Dedifferentiated amniotic fluid mesenchymal stem cell (primary cell): ENCODE measurements around the gene MACF1.

ENCODE experiments used
- DNase-seq: peaks from one replicate; pipeline ENCODE4 v3.0.0-alpha.2; 2016; ENCODE audit errors: extremely low spot score

Gene MACF1

DNA sequence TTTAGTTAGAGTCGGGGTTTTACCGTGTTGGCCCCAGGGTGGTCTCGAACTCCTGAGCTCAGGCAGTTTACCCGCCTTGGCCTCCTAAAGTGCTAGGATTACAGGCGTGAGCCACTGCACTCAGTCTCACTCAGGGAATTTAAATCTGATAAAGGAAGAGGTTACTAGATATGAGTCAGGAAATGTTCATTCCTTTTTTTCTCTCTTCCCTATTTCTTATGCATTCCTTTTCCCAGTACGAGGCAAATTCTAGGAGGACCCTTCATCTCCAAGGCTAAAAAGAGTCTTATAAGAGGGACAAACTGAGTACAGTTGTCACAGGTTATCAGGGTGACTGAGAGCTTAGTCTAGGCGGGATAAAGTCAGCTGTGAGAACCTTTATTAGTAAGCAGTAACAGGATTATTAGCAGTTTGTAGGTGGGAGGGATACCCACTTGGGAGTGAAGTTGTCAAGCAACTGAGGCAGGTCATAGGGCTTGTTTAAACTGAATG is 9.1 kb downstream of the MACF1 start:
- peak; percentile 68 for DNase-seq

DNA sequence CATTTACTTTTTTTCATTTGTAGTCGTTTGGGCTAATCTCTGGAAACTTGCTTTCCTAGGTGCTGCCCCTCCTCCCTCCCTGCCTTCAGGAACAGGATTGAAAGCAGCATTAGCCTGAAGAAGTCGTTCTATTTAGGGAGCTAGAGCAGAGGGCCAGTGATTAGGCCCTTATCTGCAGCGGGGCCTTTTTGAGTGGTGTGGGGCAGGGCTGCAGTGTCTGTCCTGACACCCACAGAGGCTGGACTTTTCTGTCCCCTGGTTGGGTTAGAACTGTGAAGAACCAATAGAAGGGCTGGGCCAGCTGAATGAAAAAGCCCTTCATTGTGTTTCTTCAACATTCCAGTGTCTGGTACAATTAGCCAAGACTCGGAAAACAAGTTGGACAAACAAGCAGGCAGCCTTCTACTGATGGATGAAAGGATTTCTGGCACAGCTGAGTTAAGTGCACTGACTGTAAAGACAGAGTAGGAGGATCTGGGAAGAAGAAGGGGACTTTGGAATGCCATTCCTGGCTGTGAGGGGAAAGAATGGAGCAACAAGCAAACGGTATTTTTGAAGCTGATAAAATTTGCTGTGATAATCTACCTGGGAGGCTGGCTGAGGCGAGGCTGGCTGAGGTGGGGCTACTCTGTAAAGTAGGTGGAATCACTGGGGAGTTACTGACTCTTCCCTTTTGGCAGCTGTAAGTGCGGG is 9.7 kb downstream of the MACF1 start:
- DNase-seq, result peak; percentile 44

DNA sequence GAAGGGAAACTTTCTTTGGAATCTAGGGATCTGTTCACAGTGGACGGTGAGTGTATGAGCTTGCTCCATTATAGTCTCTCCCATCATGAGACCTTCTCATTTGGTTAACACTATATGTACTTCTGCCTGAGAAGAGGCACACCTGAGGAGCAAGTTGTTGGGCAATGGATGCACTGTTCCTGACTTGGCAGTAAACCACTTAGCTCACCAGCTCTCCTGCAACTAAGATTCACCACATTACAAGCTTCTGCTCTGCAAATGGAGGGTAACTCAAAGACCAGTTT is 10.2 kb downstream of the MACF1 start:
- DNase-seq, result no peak

DNA sequence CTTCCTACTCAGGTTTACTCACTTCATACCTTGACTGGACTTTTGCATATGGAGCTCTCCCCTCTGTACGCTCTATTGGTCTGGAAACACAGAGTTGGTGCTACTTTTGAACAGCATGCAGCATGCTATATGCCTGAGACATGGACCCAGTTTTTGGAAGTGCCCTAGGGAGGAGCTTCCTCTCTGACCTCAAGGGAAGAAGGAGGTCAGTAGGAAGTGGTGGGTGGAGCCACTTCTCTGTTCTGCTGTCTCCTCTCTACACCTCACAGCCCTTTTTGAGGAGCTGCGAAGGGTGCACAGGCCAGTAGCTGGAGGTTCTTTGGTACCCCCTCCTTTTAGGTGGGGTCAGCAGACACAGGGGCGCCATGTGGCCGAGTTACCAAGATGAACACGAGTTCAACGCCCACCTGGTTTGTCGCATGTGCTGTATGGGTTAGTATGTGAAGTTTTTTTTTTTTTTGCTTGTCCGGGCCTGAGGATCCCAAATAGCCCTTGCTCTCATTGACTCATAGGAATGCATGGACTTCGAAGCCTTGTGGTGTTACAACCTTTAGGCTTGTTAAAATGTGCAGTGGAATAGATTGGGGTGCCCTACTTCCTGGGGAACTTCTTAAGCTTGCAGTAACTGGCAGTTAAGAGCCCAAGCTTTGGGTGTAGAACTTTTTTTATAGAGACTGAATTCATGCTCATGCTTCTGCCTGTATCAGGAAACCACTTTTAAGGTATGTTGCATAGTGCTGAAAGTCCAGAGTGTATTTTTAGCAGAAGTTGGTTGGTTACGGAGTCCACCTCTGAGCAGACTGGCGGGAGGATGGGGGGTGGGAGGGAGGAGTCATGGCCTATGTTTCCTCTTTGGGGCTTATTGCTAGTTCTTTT is 10.7 kb downstream of the MACF1 start:
- DNase-seq, result no peak

DNA sequence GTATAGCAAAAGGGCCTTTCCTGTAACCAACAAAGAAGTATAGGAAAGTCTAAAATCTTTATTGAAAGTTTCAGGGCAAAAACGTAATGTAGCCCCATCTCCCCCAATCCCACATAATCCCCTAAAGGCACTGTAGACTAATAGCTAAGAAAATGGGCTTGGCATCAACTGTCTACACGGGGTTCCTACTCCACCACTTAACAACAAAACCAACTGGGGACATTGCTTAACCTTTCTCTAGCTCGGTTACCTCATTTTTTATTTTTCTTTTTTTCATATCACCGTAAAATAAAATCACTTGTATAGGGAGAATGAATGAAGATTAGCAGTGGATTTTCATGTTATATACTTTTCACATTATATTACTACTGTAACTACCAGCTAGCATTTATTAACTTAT is 12.3 kb downstream of the MACF1 start:
- DNase-seq, result no peak

DNA sequence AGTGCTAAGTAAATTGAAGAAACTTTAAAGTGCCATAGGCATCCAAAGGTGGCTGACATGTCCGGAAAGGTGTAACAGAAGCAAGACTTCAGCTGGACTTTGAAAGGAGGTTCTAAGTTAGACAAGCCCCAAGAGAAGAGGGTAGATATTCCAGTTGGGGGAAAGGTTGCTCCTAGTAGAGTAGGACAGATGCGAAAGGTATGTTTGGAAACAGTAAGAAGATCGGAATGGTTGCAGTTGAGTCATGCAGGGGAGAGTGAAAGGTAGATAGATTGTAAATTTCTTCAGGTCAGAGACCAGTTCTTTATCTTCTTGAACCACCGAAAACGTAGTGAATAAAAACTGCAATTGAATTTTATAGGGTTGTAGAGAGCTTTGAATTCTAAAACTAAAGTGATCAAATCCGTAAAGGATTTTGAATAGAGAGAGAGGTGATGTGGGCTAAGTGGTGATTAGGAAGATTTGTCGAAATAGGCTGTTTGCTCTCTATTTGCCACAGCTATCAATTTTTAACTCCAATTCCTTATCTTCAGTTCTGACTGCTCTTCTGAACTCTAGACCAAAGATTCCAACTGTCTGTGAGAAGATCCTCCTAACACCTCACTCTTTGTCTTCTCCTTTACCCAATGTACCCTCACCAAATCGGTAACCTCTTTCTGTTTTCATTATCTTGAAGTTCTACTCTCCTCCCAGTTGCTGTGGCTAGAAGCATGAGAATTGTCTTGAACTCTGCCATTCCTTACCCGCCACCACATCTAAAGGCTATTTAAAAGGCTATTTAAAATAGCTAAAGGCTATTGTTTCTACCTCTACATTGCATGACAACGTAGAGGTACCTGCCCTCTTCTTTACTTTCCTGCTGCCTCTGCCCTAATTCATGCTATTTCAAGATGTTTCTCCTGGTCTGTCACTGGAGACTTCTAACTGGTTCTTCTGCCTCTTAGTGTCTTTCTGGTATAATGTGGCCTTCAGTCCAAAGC is 16.7 kb downstream of the MACF1 start:
- no peak for DNase-seq

DNA sequence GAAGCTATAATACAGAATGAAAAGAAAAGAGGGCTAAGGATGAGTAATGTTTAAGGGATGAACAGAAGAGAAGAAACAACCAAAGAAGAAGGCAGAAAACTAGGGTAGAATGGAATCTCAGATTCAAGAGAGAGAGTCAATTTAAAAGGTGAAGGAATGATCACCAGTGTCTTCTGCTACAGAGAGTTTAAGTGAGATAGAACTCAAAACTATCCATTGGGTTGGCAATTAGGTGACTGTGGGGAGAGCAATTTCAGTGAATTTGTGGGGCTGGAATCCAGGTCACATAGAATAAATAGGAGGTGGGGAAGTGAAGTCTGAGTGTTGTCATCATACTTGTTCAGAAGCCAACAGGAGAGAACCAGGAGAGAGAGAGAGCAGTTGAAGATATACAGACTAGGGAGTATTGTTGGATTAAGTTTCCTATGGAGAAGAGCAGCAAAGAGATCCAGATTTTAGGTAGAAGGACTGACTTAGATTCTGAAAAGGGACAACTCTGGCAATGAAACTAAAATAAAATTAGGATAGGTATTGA is 19.9 kb downstream of the MACF1 start:
- DNase-seq, result no peak

DNA sequence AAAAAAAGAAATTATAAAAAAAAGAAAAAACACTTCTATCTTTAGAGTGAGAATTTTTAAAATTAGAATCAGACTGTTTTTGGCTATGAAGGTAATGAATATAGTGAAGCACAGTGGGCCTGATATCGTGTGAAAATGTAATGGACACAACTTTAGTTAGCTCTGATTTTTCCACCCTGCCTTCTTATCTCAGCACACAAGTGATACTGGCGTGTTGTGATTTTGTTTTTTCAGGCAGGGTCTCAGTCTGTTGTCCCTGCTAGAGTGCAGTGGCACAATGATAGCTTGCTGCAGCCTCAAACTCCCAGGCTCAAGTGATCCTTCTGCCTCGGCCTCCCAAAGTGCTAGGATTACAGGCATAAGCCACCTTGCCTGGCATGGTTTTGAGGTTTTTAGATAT is 22.3 kb downstream of the MACF1 start:
- DNase-seq, result no peak

DNA sequence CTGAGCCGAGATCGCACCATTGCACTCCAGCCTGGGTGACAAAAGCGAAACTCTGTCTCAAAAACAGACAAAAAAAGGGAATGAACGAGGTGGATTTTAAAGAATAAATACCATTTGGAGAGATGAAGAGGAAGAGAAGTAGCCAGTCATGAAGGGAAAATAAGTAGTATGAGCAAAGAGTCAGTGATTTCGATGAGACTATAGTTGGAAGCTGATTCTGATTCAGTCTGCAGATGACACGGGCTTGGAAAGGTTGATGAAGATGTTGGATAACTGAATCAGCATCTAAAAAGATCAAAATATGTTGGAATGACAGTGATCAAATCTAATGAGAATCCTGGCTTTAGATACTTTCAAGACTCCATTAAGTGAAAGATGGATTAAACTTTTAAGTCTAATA is 23.8 kb downstream of the MACF1 start:
- no peak for DNase-seq

DNA sequence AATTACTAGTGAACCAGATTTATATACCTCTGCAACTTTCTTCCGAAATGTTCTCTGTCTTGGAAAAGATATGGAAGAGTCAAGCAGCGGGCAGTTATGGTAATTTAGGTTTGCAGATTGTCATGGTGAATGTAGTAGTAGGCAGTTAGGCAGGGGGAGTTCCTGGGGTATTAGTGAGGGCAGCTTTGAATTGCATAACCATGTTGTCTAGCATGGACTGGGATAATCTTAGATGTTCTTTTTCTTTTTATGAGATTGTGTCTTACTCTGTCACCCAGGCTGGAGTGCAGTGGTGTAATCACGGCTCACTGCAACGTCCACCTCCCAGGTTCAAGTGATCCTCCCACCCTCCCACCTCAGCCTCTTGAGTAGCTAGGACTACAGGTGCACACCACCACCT is 25.0 kb downstream of the MACF1 start:
- no peak for DNase-seq

DNA sequence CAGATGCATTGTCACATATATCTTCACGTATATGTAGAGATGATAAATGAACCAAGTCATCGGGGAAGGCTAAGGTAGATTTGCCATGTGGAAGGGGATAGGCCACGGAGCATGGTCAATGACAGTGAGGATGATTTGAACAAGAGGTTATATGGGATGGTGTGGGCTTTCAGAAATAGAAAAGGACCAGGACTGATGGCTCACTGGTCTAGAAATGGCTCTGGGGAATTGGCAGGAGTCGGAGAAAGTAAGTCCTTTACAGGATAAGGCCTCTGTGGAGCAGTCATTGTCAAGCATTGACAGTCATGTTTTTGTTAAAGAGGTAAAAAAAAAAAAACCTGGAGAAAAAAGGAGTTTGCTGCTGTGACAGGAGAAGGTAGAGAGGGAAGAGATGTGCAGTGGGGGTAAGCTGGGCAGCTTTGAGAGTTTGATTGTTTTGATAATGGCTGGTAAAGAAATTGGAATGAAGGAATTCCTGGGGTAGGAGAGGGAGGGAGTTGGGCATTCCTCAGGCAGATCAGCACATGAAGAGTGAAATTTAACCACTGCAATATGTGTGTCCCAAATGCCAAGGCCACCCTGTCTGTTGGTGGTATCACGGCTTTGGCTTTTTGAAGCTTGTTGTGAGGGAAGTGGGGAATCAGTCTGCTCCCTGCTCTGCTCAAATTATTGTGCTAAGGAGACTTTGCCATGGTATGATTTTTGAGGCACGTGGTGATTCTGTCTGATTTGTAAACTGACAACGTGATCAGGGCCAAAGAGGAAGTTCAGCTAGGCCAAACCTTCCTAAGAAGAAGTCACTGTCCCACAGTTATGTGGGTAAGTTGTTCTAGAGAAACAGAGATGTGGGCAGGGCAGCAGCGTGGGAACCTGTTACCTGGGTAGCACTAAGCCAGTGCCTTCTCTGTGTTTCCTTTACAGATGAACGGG is 26.0 kb downstream of the MACF1 start:
- DNase-seq, result no peak

DNA sequence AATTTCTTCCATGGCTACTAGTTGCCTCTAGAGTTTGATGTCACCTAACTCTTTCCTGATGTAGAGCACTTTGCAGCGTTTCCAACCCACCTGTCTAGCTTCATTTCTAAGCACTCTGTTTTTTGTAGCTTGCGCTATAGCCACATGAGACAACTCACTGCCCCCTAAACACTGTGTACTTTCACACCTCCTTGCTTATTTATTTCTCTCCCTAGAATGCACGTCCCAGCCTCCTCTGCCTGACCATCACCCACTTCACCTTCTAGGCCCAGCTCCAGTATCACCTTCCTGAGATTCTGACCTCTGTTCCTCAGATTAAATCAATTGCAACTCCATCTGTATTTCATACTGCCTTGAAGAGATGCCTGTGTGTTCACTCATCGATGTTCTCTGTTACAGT is 32.5 kb downstream of the MACF1 start:
- DNase-seq, result no peak

DNA sequence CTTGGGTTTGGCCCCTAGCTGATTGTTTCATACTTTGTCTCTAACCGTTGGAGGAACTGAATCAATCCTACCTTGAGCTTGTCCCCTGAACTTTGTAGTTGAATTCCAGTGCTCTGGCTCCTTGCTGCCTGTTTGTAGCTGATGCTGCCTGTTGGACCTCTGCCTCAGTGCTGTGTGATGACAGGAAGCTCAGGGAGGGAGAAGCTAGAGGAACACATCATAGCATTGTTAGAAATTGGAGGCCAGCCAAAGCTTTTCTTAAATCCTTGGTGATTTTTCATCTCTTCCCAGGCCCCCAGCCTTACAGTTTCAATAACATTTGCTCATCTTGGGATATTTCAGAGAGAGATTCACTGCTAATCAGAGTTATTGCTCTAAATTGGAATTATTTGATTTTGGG is 34.0 kb downstream of the MACF1 start:
- DNase-seq, result peak; percentile 49

DNA sequence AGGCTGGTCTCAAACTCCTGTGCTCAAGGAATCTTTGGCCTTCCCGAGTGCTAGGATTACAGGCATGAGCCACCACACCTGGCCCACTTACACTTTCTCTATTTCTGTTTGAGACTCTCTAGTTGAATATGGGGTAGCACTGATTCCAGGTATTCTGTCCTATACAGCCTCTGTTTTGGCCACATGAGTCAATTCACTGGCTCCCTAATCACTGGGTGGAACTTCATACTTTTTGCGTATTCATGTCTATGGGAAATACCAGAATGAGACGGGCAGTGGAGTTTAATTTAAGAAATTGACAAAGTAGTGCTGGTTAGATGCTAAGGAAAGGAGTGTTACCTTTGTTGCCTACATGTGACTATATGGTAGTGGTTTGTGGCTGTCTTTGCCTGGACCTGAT is 35.5 kb downstream of the MACF1 start:
- no peak for DNase-seq

DNA sequence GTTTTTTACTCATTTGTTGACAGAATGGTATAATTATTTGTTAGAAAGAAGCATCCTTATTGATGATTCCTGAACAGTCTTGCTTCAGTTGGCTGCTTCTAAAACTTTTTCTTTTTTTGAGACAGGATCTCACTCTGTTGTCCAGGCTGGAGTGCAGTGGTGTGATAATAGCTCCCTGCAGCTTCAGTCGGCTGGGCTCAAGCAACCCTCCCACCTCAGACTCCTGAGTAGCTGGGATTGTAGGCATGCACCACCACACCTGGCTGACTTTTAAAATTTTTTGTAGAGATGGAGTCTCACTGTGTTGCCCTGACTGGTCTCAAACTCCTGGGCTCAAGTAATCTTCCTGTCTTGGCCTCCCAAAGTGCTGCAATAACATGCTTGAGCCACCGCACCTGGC is 38.8 kb downstream of the MACF1 start:
- no peak for DNase-seq

DNA sequence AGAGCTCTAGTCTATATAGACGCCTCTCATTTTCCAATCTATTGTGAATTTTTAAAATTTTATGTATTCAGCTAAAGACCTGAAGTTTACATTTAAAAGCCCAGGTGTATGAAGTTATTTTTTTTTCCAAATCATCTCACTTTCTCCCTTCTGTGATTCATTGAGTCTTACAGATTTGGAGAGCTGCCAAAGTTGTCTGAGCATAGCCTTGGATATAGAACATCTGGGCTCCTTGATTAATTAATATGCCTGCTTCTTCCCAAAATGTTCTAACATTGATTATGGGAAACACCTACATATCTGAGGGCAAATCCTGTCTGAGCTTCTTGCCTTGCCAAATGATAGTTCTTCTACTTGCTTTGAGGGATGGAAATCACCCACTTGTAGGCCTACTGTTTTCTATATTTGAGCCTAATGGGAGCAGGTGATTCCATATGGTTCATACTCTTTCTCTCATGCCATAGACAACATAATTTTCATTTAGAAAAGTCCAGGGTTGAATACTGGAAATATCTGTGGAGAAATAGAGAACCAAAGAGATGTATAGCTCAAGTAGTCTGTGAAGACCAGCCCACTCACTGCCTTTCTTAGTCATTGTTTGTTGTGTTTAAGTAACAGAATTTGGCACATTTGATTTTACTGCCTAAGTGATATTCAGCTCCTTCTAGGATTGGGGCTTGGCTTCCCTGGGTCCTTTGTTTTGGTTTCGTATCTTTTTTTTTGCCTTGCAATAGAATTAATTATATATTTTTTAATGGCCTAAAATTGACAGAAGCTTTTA is 46.2 kb downstream of the MACF1 start:
- DNase-seq, result peak; percentile 19

DNA sequence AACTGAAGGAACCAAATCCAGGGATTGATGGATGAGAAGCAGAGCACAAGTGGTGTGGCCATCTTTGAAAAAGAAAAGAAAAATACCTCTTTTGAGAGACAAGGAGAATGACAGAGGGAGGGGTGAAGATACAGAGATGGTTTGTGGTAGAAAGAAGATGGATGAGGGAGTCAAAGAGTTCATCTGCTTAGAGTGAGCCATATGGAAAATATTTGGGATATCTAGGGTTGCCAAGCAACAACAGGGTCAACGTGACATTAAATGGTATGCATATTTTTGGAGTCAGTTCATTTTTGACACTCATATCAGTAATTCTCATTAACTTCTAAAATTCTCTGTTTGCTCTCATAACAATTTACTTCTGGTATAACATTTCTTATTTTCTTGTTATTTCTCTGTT is 50.7 kb downstream of the MACF1 start:
- no peak for DNase-seq

DNA sequence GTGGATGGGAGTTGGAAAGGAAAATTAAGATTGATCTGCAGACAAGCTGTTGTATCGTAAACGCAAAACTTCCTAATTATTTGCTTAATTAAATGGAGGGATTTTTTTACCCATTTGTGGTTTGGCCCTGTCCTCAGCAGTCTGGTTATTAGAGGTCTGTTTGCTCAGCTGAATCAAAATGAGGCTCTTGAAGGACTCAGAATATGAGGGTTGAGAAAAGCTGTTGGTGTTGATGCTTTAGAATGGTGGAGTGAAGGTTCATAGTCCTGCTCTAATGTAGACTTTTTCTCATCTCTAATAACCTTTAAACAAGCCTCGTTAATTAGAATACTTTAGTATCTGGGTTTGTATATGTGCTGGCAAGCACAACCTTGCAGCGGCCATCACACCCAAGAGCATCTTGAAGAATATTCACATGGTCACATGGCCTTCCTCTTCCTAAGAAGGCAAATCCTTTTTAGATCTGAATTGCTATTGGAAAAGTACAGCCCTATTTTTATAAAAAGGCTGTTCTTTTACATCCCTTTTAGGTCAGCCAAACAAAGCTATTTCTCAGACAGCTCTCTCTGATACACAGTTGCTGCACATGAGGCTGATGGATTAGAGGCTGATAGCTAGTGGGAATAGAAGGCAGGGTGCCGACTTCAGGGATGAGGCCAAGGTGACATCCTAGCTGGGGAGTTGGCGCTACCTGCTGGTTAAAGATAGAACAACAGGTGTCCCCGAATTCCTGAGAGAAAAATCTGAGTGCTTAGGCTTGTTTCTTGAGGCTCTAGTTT is 53.8 kb downstream of the MACF1 start:
- peak; percentile 60 for DNase-seq

DNA sequence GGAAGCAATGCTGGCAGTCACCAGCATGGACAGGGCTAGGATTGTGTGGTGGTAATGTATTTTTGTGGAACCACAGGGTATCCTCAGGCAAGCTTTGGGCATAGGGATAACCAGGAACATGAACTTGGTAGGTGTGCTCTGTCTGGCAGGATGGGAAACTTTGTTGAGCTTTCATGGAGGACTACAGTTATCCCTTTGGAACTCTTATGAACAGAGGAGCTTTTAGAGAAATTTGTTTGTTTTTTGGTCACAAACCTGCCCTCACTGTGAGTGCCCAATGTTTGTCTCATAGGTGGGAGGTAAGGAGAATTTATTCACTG is 54.4 kb downstream of the MACF1 start:
- no peak for DNase-seq
